H1 (cell line): ENCODE measurements around the gene ZSWIM6. TPM values are rescaled to one million over a fixed set of nuclear protein-coding genes. Genes with fewer than 3 reads are reported as not detected.

ENCODE experiments used
- CTCF ChIA-PET: fragments of 300-600 bp; sonication (Branson Sonifier 250); formaldehyde crosslinking; loops from one replicate; lab custom pipeline; 2021; ENCODE audit not compliant: partially characterized antibody; lab: Charles Lee
- POLR2A ChIA-PET: fragments of 300-600 bp; sonication (Branson Sonifier 250); formaldehyde crosslinking; loops from one replicate; lab custom pipeline; 2021; ENCODE audit warnings: inconsistent platforms; ENCODE audit not compliant: partially characterized antibody; lab: Charles Lee
- DNase-seq, 2 experiments: peaks; one replicate each; pipeline versions ENCODE4 v3.0.0 to v3.0.0-alpha.2; 2010 to 2022; ENCODE audit warnings: low spot score in 2 of 2, low read depth in 1 of 2, mixed read lengths in 1 of 2
- FAIRE-seq: peaks from 2 replicates; lab custom pipeline; 2011; peaks lifted over from hg19 to GRCh38; lab: Jason Lieb, UNC
- H2AFZ ChIP-seq: 2 replicates; pipeline ENCODE4 v1.8.1; 2012; ENCODE audit warnings: low read length, inconsistent platforms
- H2AK5ac ChIP-seq: 2 replicates; pipeline ENCODE4 v1.6.1; 2013; ENCODE audit warnings: low read depth, low read length
- H2BK120ac ChIP-seq: replicated peaks from 2 replicates; pipeline ENCODE3; 2013; ENCODE audit warnings: low read depth, low read length, inconsistent platforms
- H2BK12ac ChIP-seq: 2 replicates; pipeline ENCODE4 v1.6.1; 2013; ENCODE audit warnings: low read depth, low read length
- H2BK15ac ChIP-seq: 2 replicates; pipeline ENCODE4 v1.6.1; 2013; ENCODE audit warnings: low read length
- H2BK20ac ChIP-seq: 2 replicates; pipeline ENCODE4 v1.6.1; 2013; ENCODE audit warnings: low read length
- H2BK5ac ChIP-seq: 2 replicates; pipeline ENCODE4 v1.6.1; 2013; ENCODE audit warnings: low read depth, low read length
- H3K14ac ChIP-seq: 2 replicates; pipeline ENCODE4 v1.6.1; 2013; ENCODE audit warnings: inconsistent platforms; ENCODE audit not compliant: insufficient read length
- H3K18ac ChIP-seq: 2 replicates; pipeline ENCODE4 v1.6.1; 2013; ENCODE audit warnings: low read length; ENCODE audit errors: extremely low read depth
- H3K23ac ChIP-seq: 2 replicates; pipeline ENCODE4 v1.6.1; 2013; ENCODE audit warnings: inconsistent platforms; ENCODE audit not compliant: insufficient read length
- H3K23me2 ChIP-seq: 2 replicates; pipeline ENCODE4 v1.6.1; 2013; ENCODE audit warnings: low read depth, low read length
- H3K27ac ChIP-seq: 2 replicates; pipeline ENCODE4 v1.6.1; 2011; ENCODE audit warnings: low read depth, low read length, inconsistent platforms
- H3K27me3 ChIP-seq, 4 experiments: replicated peaks in 1 of 4; 1 replicate in 1 of 4; 2 replicates in 3 of 4; pipeline versions ENCODE4 v1.6.1 to v1.8.1; 2011 to 2013; ENCODE audit warnings: low read length in 3 of 4, mild to moderate bottlenecking in 3 of 4, inconsistent platforms in 2 of 4, mixed read lengths in 2 of 4, moderate library complexity in 1 of 4; ENCODE audit not compliant: control insufficient read depth in 3 of 4, insufficient read depth in 3 of 4; ENCODE audit errors: extremely low read depth in 1 of 4
- H3K36me3 ChIP-seq, 4 experiments: 2 replicates each; pipeline versions ENCODE4 v1.6.1 to v1.8.1; 2011 to 2013; ENCODE audit warnings: mild to moderate bottlenecking in 4 of 4, low read length in 3 of 4, moderate library complexity in 2 of 4, control low read depth in 1 of 4, inconsistent platforms in 1 of 4; ENCODE audit not compliant: insufficient read depth in 4 of 4, control insufficient read depth in 2 of 4
- H3K4ac ChIP-seq: replicated peaks from 2 replicates; pipeline ENCODE3; 2013; ENCODE audit warnings: low read length, low read depth, mixed read lengths, inconsistent platforms; ENCODE audit not compliant: insufficient read length
- H3K4me1 ChIP-seq, 4 experiments: replicated peaks in 1 of 4; 1 replicate in 1 of 4; 2 replicates in 3 of 4; pipeline versions ENCODE4 v1.6.1 to v1.8.1; 2011 to 2013; ENCODE audit warnings: low read length in 3 of 4, inconsistent platforms in 2 of 4, mixed read lengths in 1 of 4; ENCODE audit not compliant: insufficient read depth in 4 of 4, control insufficient read depth in 3 of 4
- H3K4me2 ChIP-seq, 2 experiments: 2 replicates each; pipeline versions ENCODE4 v1.6.1 to v1.8.1; 2011 to 2013; ENCODE audit warnings: low read depth in 2 of 2, low read length in 2 of 2, control low read depth in 1 of 2, inconsistent platforms in 1 of 2, mild to moderate bottlenecking in 1 of 2; ENCODE audit not compliant: insufficient read depth in 1 of 2
- H3K4me3 ChIP-seq, 4 experiments: fragments of 200-600, 300-600 bp in 1 of 4; sonication (generic), shearing (Covaris generic), sonication (Bioruptor Twin) in 1 of 4; 2 replicates each; pipeline versions ENCODE4 v1.5.1 to v1.8.1; 2011 to 2016; ENCODE audit warnings: low read length in 4 of 4, low read depth in 3 of 4, control low read depth in 2 of 4, inconsistent platforms in 2 of 4, mild to moderate bottlenecking in 2 of 4, mixed read lengths in 1 of 4, moderate library complexity in 1 of 4; ENCODE audit not compliant: insufficient read depth in 2 of 4; ENCODE audit errors: extremely low read depth in 1 of 4
- H3K56ac ChIP-seq: replicated peaks from 2 replicates; pipeline ENCODE3; 2013; ENCODE audit warnings: low read depth, mild to moderate bottlenecking, mixed read lengths, low read length, inconsistent platforms; ENCODE audit not compliant: insufficient read length
- H3K79me1 ChIP-seq: 2 replicates; pipeline ENCODE4 v1.6.1; 2013; ENCODE audit warnings: low read depth, low read length, control low read depth
- H3K79me2 ChIP-seq, 2 experiments: 2 replicates each; pipeline versions ENCODE4 v1.6.1 to v1.8.1; 2012 to 2013; ENCODE audit warnings: low read length in 2 of 2, mild to moderate bottlenecking in 2 of 2, inconsistent platforms in 1 of 2; ENCODE audit not compliant: insufficient read depth in 2 of 2, control insufficient read depth in 1 of 2
- H3K9ac ChIP-seq, 4 experiments: replicated peaks in 1 of 4; 1 replicate in 1 of 4; 2 replicates in 3 of 4; pipeline versions ENCODE4 v1.6.1 to v1.8.1; 2011 to 2013; ENCODE audit warnings: low read depth in 3 of 4, low read length in 3 of 4, control low read depth in 2 of 4, mild to moderate bottlenecking in 2 of 4, moderate library complexity in 2 of 4, inconsistent platforms in 1 of 4; ENCODE audit errors: extremely low read depth in 1 of 4
- H3K9me3 ChIP-seq, 2 experiments: 2 replicates each; pipeline versions ENCODE4 v1.6.1 to v1.8.1; 2012 to 2013; ENCODE audit warnings: mild to moderate bottlenecking in 2 of 2, moderate library complexity in 2 of 2, control low read depth in 1 of 2, inconsistent platforms in 1 of 2, low read depth in 1 of 2, low read length in 1 of 2, mixed read lengths in 1 of 2; ENCODE audit not compliant: insufficient read depth in 2 of 2
- H4K20me1 ChIP-seq, 2 experiments: replicated peaks in 1 of 2; 2 replicates each; pipeline versions ENCODE3 to v1.8.1; 2011 to 2013; ENCODE audit warnings: inconsistent platforms in 2 of 2, low read length in 2 of 2, mild to moderate bottlenecking in 1 of 2; ENCODE audit not compliant: insufficient read depth in 2 of 2, control insufficient read depth in 1 of 2
- H4K5ac ChIP-seq: 2 replicates; pipeline ENCODE4 v1.6.1; 2013; ENCODE audit warnings: low read length, low read depth, mixed read lengths, inconsistent platforms; ENCODE audit not compliant: insufficient read length
- H4K8ac ChIP-seq: 2 replicates; pipeline ENCODE4 v1.8.0; 2013; ENCODE audit warnings: mild to moderate bottlenecking, moderate library complexity, low read length, inconsistent platforms; ENCODE audit not compliant: insufficient read depth; ENCODE audit errors: extremely low read depth
- H4K91ac ChIP-seq: replicated peaks from 2 replicates; pipeline ENCODE3; 2013; ENCODE audit warnings: low read length, mixed read lengths, inconsistent platforms; ENCODE audit not compliant: insufficient read length
- BACH1 ChIP-seq: IDR thresholded peaks from 2 replicates; pipeline ENCODE4 v1.6.1; 2012; ENCODE audit warnings: low read length, improper control_type of control experiment
- BCL11A ChIP-seq, 2 experiments: IDR thresholded peaks; one replicate each; pipeline ENCODE4 v1.6.1; 2011; ENCODE audit warnings: low read depth in 2 of 2, low read length in 2 of 2, mild to moderate bottlenecking in 2 of 2
- CTCF ChIP-seq, 3 experiments: IDR thresholded peaks; 1 replicate in 2 of 3; 2 replicates in 1 of 3; pipeline versions ENCODE4 v1.5.1 to v1.6.1; 2011; ENCODE audit warnings: low read length in 3 of 3, mild to moderate bottlenecking in 3 of 3, inconsistent platforms in 2 of 3, low read depth in 1 of 3, moderate library complexity in 1 of 3; ENCODE audit not compliant: insufficient read depth in 1 of 3; ENCODE audit errors: control extremely low read depth in 1 of 3
- EZH2 ChIP-seq: fragments of 200-600 bp; sonication (generic); IDR thresholded peaks from 2 replicates; pipeline ENCODE4 v1.7.1; 2012; ENCODE audit warnings: low read depth, mild to moderate bottlenecking, moderate library complexity, low read length, inconsistent platforms; ENCODE audit not compliant: severe bottlenecking
- HDAC6 ChIP-seq: IDR thresholded peaks from one replicate; pipeline ENCODE4 v1.7.1; 2012; ENCODE audit warnings: low read depth, mild to moderate bottlenecking, inconsistent platforms, low read length, moderate library complexity
- RAD21 ChIP-seq, 2 experiments: IDR thresholded peaks in 1 of 2; conservative IDR thresholded peaks in 1 of 2; 2 replicates each; pipeline ENCODE4 v1.6.1; 2011; ENCODE audit warnings: low read depth in 2 of 2, low read length in 2 of 2, improper control_type of control experiment in 1 of 2, inconsistent platforms in 1 of 2, mild to moderate bottlenecking in 1 of 2, moderate library complexity in 1 of 2
- SP1 ChIP-seq: IDR thresholded peaks from 2 replicates; pipeline ENCODE4 v1.6.1; 2011; ENCODE audit warnings: low read depth, low read length
- TAF1 ChIP-seq: IDR thresholded peaks from 2 replicates; pipeline ENCODE4 v1.6.1; 2011; ENCODE audit warnings: mild to moderate bottlenecking, low read depth, low read length
- USF2 ChIP-seq: IDR thresholded peaks from 2 replicates; pipeline ENCODE4 v1.6.1; 2011; ENCODE audit warnings: low read length, improper control_type of control experiment
- WGBS, 2 experiments: shearing (Covaris generic) in 1 of 2; methylation state at CpG; one replicate each; pipeline versions ENCODE4 v1.1.6 to v1.1.7; 2013 to 2015; ENCODE audit warnings: low lambda C conversion rate in 2 of 2, mixed read lengths in 2 of 2, inconsistent platforms in 1 of 2, low coverage in 1 of 2, missing lambda C conversion rate in 1 of 2; ENCODE audit not compliant: insufficient replicate concordance in 2 of 2, insufficient coverage in 1 of 2, insufficient read length in 1 of 2; ENCODE audit errors: extremely low coverage in 1 of 2, missing lambda C conversion rate in 1 of 2; 5-methylcytosine and 5-hydroxymethylcytosine counted together
- polyA plus RNA-seq, 7 experiments: library from polyadenylated mRNA; depleted of rRNA in 3 of 7; stranded (reverse) in 5 of 7; unstranded in 2 of 7; fragments of >200 nt in 5 of 7; fragments of 200-250 nt in 2 of 7; gene quantifications; 1 replicate in 5 of 7; 2 replicates in 1 of 7; 4 replicates in 1 of 7; pipeline versions ENCODE4 v1.2.1 to v1.2.3, GENCODE V29; 2011 to 2013; ENCODE audit warnings: missing spikeins in 2 of 7, mixed read lengths in 2 of 7
- total RNA-seq: library from RNA; stranded (reverse); fragmentation: NEBNext Ultra II Directional; extraction: Animal tissue kit (Norgen Biotek cat#: 25700); gene quantifications from 2 replicates; pipeline ENCODE4 v1.2.1, GENCODE V29; 2021

Gene ZSWIM6
- total and polyA plus RNA-seq, 2 of the 8 experiments (the other 6 are each of a cell fraction or from before 2014, with no cell fraction given): 7.9 to 12.4 TPM

- Histone ChIP-seq H2BK15ac (no peak overlapping the region), H3K9me3 (no peaks in the 10 kb centered on the region), H2AFZ (peak overlapping the region; percentile 56), H3K27ac (no peak overlapping the region), H3K4me2 (no peak overlapping the region), H3K27me3 (no peaks in the 10 kb centered on the region), H3K36me3 (no peaks in the 10 kb centered on the region), H4K8ac (no peak overlapping the region), H2BK20ac (no peak overlapping the region), H3K4me1 (peaks cover 0 to 3% (median 0%) of the 10 kb centered on the region in 4 experiments; a peak in 1 of 7 replicates), H3K4ac (peak overlapping the region; percentile 57), H4K20me1 (no peaks in the 10 kb centered on the region), H3K4me3 (no peak overlapping the region), H3K23ac (no peak overlapping the region), H3K14ac (no peak overlapping the region), H2BK5ac (no peak overlapping the region), H4K91ac (no peak overlapping the region), H4K5ac (no peak overlapping the region), H3K23me2 (no peaks in the 10 kb centered on the region), H2BK120ac (no peak overlapping the region), H2AK5ac (no peak overlapping the region), H3K79me2 (no peaks in the 10 kb centered on the region), H2BK12ac (no peak overlapping the region), H3K79me1 (no peaks in the 10 kb centered on the region), H3K9ac (no peak overlapping the region), H3K56ac (no peak overlapping the region), H3K18ac (no peak overlapping the region)
- POLR2A ChIA-PET: interaction anchor here (1.9 kb wide), 1 partner anchor 42 kb away, joined by 6 read pairs; the partner anchor contains the start of gene ZSWIM6
- DNase-seq (no peak), FAIRE-seq (no peak)
- CTCF ChIA-PET: interaction anchor here (0.6 kb wide), 1 partner anchor 308 kb away, joined by 3 read pairs; no protein-coding TSS in a partner anchor
- WGBS, 2 experiments: 83% methylated on average over 2 of the region's 2 CpGs; no CpG with 5 or more reads in 1 of the 2 experiments
- TF ChIP-seq TAF1: no peak
- peak; percentile 72 for TF ChIP-seq BACH1
- TF ChIP-seq SP1: no peak
- no peak for TF ChIP-seq HDAC6
- TF ChIP-seq USF2: no peak
- 0 out of 4 replicates have a peak, but pooled peaks of 1 of the 2 experiments have one; percentile 2 for TF ChIP-seq RAD21 (IDR thresholded peaks at IDR 0.05 in 1 of 2, conservative IDR thresholded peaks at IDR 0.05 in 1 of 2; ENCODE audit: low read depth in 2 of 2, low read length in 2 of 2)
- no peak for TF ChIP-seq BCL11A (IDR thresholded peaks at IDR 0.05; ENCODE audit: low read depth in 2 of 2, low read length in 2 of 2)
- peak in 2 of 3 experiments; percentile 5 to 22; a peak in 1 of 4 replicates for TF ChIP-seq CTCF (IDR thresholded peaks at IDR 0.05; ENCODE audit: control extremely low read depth in 1 of 3, insufficient read depth in 1 of 3, low read depth in 1 of 3, low read length in 3 of 3)
- no peak for TF ChIP-seq EZH2
These were observed 42.8 kb upstream of the ZSWIM6 start for GRCh38 chr5:61289241-61289640.
